GM12878 (cell line): ENCODE measurements around the gene SEMA3A. TPM values are rescaled to one million over a fixed set of nuclear protein-coding genes. Genes with fewer than 3 reads are reported as not detected.

Source experiments
- ATAC-seq: fragments of 200-7000 bp; cut with Tn5 transposase; 3 replicates; pipeline ENCODE4 v1.9.1; 2020; ENCODE audit warnings: mild to moderate bottlenecking, moderate library complexity
- BruUV-seq: library from RNA; stranded (reverse); fragments of 400-500 nt; replicated peaks from 2 replicates; lab custom pipeline; 2021; lab: Mats Ljungman, UMichigan
- CTCF ChIA-PET: fragments of 300-600 bp; sonication (Branson Sonifier 250); formaldehyde crosslinking; extraction: SDS; loops from one replicate; lab custom pipeline; 2021; ENCODE audit warnings: inconsistent platforms; lab: Yijun Ruan, JAX
- POLR2A ChIA-PET: fragments of 350-600 bp; formaldehyde crosslinking; extraction: SDS; loops from one replicate; lab custom pipeline; 2021; ENCODE audit warnings: inconsistent platforms; lab: Charles Lee
- RAD21 ChIA-PET: fragments of 300-600 bp; sonication (Branson Sonifier 250); formaldehyde crosslinking; loops from one replicate; lab custom pipeline; 2023; ENCODE audit warnings: antibody characterized with exemption; ENCODE audit not compliant: unreplicated experiment; lab: Charles Lee
- SMC1A ChIA-PET: fragments of 300-600 bp; sonication (Branson Sonifier 250); formaldehyde crosslinking; loops from one replicate; lab custom pipeline; 2023; ENCODE audit not compliant: unreplicated experiment, uncharacterized antibody; lab: Charles Lee
- DNase-seq: peaks from one replicate; pipeline ENCODE4 v3.0.0-alpha.2; 2011; ENCODE audit warnings: low read depth, low spot score
- FAIRE-seq: peaks from 3 replicates; lab custom pipeline; 2011; peaks lifted over from hg19 to GRCh38; lab: Jason Lieb, UNC
- H2AFZ ChIP-seq: 2 replicates; pipeline ENCODE4 v1.6.0; 2011; ENCODE audit warnings: low read depth, low read length, control low read depth; ENCODE audit not compliant: control insufficient read depth
- H3K27ac ChIP-seq: 2 replicates; pipeline ENCODE4 v1.5.1; 2011; ENCODE audit warnings: control low read depth; ENCODE audit not compliant: control insufficient read depth, insufficient read depth
- H3K27me3 ChIP-seq, 2 experiments: replicated peaks in 1 of 2; 2 replicates each; pipeline versions ENCODE4 v1.6.0 to v1.6.1; 2011; ENCODE audit warnings: low read length in 1 of 2; ENCODE audit not compliant: control insufficient read depth in 2 of 2, insufficient read depth in 2 of 2
- H3K36me3 ChIP-seq, 2 experiments: 2 replicates each; pipeline ENCODE4 v1.5.1; 2011; ENCODE audit warnings: low read length in 1 of 2; ENCODE audit not compliant: control insufficient read depth in 2 of 2, insufficient read depth in 2 of 2
- H3K4me1 ChIP-seq: 2 replicates; pipeline ENCODE4 v1.6.1; 2011; ENCODE audit warnings: mild to moderate bottlenecking, low read length, moderate library complexity, mixed read lengths; ENCODE audit not compliant: control insufficient read depth, insufficient read depth
- H3K4me2 ChIP-seq: 2 replicates; pipeline ENCODE4 v1.6.0; 2011; ENCODE audit warnings: control low read depth; ENCODE audit not compliant: control insufficient read depth, insufficient read depth
- H3K4me3 ChIP-seq: fragments of 200-600 bp; sonication (generic); 2 replicates; pipeline ENCODE4 v1.5.1; 2016
- H3K79me2 ChIP-seq: 2 replicates; pipeline ENCODE4 v1.6.0; 2011; ENCODE audit warnings: low read length; ENCODE audit not compliant: control insufficient read depth, insufficient read depth
- H3K9ac ChIP-seq: 2 replicates; pipeline ENCODE4 v1.8.0; 2011; ENCODE audit warnings: low read length, control low read depth, mixed read lengths; ENCODE audit not compliant: control insufficient read depth, insufficient read depth
- H3K9me3 ChIP-seq: replicated peaks from 3 replicates; pipeline ENCODE4 v1.5.1; 2011; ENCODE audit warnings: mild to moderate bottlenecking, low read length; ENCODE audit not compliant: control insufficient read depth, insufficient read depth
- H4K20me1 ChIP-seq: 2 replicates; pipeline ENCODE4 v1.6.0; 2011; ENCODE audit not compliant: control insufficient read depth, insufficient read depth
- CUX1 ChIP-seq: IDR thresholded peaks from 2 replicates; pipeline ENCODE4 v1.6.1; 2012; ENCODE audit warnings: improper control_type of control experiment, low read depth, low read length; ENCODE audit not compliant: insufficient replicate concordance
- JUNB ChIP-seq: IDR thresholded peaks from 2 replicates; pipeline ENCODE4 v1.6.1; 2016; ENCODE audit warnings: antibody characterized with exemption, mild to moderate bottlenecking
- NR2C2 ChIP-seq: IDR thresholded peaks from 2 replicates; pipeline ENCODE4 v1.6.1; 2011; ENCODE audit warnings: borderline replicate concordance, low read depth; ENCODE audit not compliant: control insufficient read depth, insufficient read length
- POLR2AphosphoS2 ChIP-seq: IDR thresholded peaks from 2 replicates; pipeline ENCODE4 v1.6.1; 2011; ENCODE audit warnings: low read depth, mild to moderate bottlenecking, low read length, improper control_type of control experiment, moderate library complexity
- POLR2AphosphoS5 ChIP-seq: IDR thresholded peaks from 2 replicates; pipeline ENCODE4 v1.6.1; 2011; ENCODE audit warnings: mild to moderate bottlenecking, low read length, inconsistent platforms
- RUNX3 ChIP-seq: IDR thresholded peaks from 2 replicates; pipeline ENCODE4 v1.6.1; 2012; ENCODE audit warnings: low read length, inconsistent platforms
- SUZ12 ChIP-seq: fragments of 200-600 bp; sonication (generic); IDR thresholded peaks from one replicate; pipeline ENCODE4 v1.6.1; 2018; ENCODE audit warnings: antibody characterized with exemption, mild to moderate bottlenecking; ENCODE audit not compliant: unreplicated experiment
- TAF1 ChIP-seq: IDR thresholded peaks from 2 replicates; pipeline ENCODE4 v1.6.1; 2011; ENCODE audit warnings: mild to moderate bottlenecking, low read depth, low read length, borderline replicate concordance
- TCF12 ChIP-seq: IDR thresholded peaks from 2 replicates; pipeline ENCODE4 v1.6.1; 2011; ENCODE audit warnings: low read depth, mild to moderate bottlenecking, low read length
- ZBTB33 ChIP-seq: fragments of 450-650 bp; IDR thresholded peaks from 2 replicates; pipeline ENCODE4 v1.6.1; 2017; ENCODE audit warnings: mild to moderate bottlenecking
- WGBS: methylation state at CpG from one replicate; pipeline ENCODE4 v1.1.6; 2016; ENCODE audit warnings: low lambda C conversion rate; ENCODE audit not compliant: insufficient replicate concordance, insufficient coverage; ENCODE audit errors: missing lambda C conversion rate; 5-methylcytosine and 5-hydroxymethylcytosine counted together
- in situ Hi-C: fragments of 300-500 bp; cut with MboI; formaldehyde crosslinking; loops from 9 replicates; pipeline ENCODE4 v1.14.3; 2018; ENCODE audit warnings: mixed read lengths
- intact Hi-C: fragments of 100-400 bp; cut with micrococcal nuclease; formaldehyde crosslinking; loops from one replicate; pipeline ENCODE4 v1.14.2; 2022; ENCODE audit not compliant: unreplicated experiment
- polyA plus RNA-seq, 11 experiments: library from polyadenylated mRNA; depleted of rRNA in 4 of 11; unstranded in 6 of 11; stranded (reverse) in 5 of 11; fragments of >200 nt; fragmentation: Nextera tagmentation in 4 of 11; fragmentation: Illumina TruSeq in 1 of 11; extraction: Ambion mirVana in 4 of 11; extraction: Trizol in 1 of 11; gene quantifications; 1 replicate in 1 of 11; 2 replicates in 10 of 11; pipeline versions ENCODE4 v1.2.1 to v1.2.3, GENCODE V29; 2011 to 2016; ENCODE audit warnings: inconsistent platforms in 2 of 11, missing spikeins in 2 of 11, low read depth in 1 of 11
- total RNA-seq, 4 experiments: library from RNA; depleted of rRNA in 3 of 4; stranded (reverse); fragments of >200 nt in 3 of 4; fragmentation: Illumina TruSeq in 1 of 4; extraction: Trizol in 1 of 4; gene quantifications; 2 replicates each; pipeline versions ENCODE4 v1.2.1 to v1.2.3, GENCODE V29; 2013 to 2021
- TF ChIP-seq, protein P1 (sequence below): fragments of 450-650 bp; IDR thresholded peaks from 2 replicates; pipeline ENCODE4 v1.6.1; 2017; ENCODE audit warnings: low read depth, mild to moderate bottlenecking, moderate library complexity
- TF ChIP-seq, protein P2 (sequence below): IDR thresholded peaks from 2 replicates; pipeline ENCODE4 v1.6.1; 2011; ENCODE audit warnings: borderline replicate concordance, low read depth, mild to moderate bottlenecking, moderate library complexity, low read length; ENCODE audit not compliant: insufficient read depth, poor library complexity, severe bottlenecking

SEMA3A gene
- total and polyA plus RNA-seq, 10 of the 15 experiments (the other 5 are each of a cell fraction or from before 2014, with no cell fraction given) = 0.01 to 3.3 (median 0.24) TPM

- H3K79me2 ChIP-seq = no peaks in the 10 kb centered on the region
- WGBS = 5% methylated on average over 1 of the region's 1 CpG
- no peaks in the 10 kb centered on the region for H4K20me1 ChIP-seq
- ChIA-PET CTCF (no interaction called here), RAD21 (no interaction called here), SMC1A (interaction anchor here (0.9 to 1.5 kb wide), 2 partner anchors 8 to 53 kb away, joined by 3 read pairs; no protein-coding TSS in a partner anchor), POLR2A (interaction anchor here (0.5 kb wide), 1 partner anchor 10 kb away, joined by 3 read pairs; no protein-coding TSS in a partner anchor)
- no peaks in the 10 kb centered on the region for H3K36me3 ChIP-seq
- ATAC-seq (no peak), DNase-seq (no peak), FAIRE-seq (no peak)
- TF ChIP-seq TAF1 (no peak), POLR2AphosphoS2 (no peak), TCF12 (no peak), JUNB (no peak), CUX1 (no peak), NR2C2 (no peak), SUZ12 (no peak), RUNX3 (no peak), POLR2AphosphoS5 (no peak), ZBTB33 (no peak)
- TF ChIP-seq, protein P1, sequence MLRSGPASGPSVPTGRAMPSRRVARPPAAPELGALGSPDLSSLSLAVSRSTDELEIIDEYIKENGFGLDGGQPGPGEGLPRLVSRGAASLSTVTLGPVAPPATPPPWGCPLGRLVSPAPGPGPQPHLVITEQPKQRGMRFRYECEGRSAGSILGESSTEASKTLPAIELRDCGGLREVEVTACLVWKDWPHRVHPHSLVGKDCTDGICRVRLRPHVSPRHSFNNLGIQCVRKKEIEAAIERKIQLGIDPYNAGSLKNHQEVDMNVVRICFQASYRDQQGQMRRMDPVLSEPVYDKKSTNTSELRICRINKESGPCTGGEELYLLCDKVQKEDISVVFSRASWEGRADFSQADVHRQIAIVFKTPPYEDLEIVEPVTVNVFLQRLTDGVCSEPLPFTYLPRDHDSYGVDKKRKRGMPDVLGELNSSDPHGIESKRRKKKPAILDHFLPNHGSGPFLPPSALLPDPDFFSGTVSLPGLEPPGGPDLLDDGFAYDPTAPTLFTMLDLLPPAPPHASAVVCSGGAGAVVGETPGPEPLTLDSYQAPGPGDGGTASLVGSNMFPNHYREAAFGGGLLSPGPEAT = no peak
- TF ChIP-seq, protein P2, sequence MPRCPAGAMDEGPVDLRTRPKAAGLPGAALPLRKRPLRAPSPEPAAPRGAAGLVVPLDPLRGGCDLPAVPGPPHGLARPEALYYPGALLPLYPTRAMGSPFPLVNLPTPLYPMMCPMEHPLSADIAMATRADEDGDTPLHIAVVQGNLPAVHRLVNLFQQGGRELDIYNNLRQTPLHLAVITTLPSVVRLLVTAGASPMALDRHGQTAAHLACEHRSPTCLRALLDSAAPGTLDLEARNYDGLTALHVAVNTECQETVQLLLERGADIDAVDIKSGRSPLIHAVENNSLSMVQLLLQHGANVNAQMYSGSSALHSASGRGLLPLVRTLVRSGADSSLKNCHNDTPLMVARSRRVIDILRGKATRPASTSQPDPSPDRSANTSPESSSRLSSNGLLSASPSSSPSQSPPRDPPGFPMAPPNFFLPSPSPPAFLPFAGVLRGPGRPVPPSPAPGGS = no peak
- in situ Hi-C loops (no loop called here), intact Hi-C loops (no loop called here)
- no peaks in the 10 kb centered on the region for H3K9me3 ChIP-seq
- no peak overlapping the region for H3K4me2 ChIP-seq
- no peaks in the 10 kb centered on the region for H3K4me1 ChIP-seq
- H3K27ac ChIP-seq = no peak overlapping the region
- H2AFZ ChIP-seq = no peak overlapping the region
- no peak overlapping the region for H3K4me3 ChIP-seq
- H3K27me3 ChIP-seq = no peaks in the 10 kb centered on the region
- no TSS peak for BruUV-seq
- no peak overlapping the region for H3K9ac ChIP-seq
Measured at GRCh38 chr7:83987764-83988163, 206.8 kb downstream of the SEMA3A start.
